ENCODE results near the gene PTPRE. TPM values are rescaled to one million over a fixed set of nuclear protein-coding genes. Genes with fewer than 3 reads are reported as not detected.

Gene PTPRE
- total and polyA plus RNA-seq, 10 of the 15 experiments (the other 5 are each of a cell fraction or from before 2014, with no cell fraction given): 2.9 to 7.6 (median 5.8) TPM

DNA sequence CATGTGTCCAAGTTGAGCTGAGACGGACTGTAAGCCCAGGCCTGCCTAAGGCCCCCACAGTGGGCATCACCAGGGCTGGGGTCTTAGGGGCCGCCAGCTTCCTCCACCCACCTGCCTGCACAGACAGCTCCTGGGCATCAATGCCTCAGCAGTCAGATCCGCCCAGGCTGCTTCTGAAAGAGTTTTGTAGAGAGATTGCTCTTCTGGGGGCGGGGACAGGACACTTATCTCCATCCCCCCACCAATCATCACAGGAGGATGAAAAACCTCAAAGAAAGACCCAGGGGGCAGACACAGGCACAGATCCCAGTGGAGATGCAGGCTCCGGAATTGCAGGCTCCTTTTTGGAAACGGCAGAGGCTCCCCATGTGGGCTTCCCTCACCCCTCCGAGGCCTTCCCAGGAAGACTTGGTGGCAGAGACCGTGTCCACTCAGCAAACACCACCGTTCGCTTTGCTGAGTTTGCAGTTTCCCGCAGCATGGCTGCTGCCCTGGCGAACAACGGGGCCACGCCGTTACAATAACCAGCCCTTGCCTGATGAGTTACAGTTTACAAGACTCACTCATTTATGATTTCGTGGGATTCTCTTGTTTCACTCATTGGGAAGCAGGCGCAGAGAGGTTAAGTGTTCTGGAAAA is 122.9 kb downstream of the PTPRE start:
- no peaks in the 10 kb centered on the region for H3K9me3 ChIP-seq (replicated peaks; ENCODE audit: control insufficient read depth, insufficient read depth, low read length)
- no peaks in the 10 kb centered on the region; a peak in 3 of 4 replicates for H3K27me3 ChIP-seq (replicated peaks in 1 of 2; ENCODE audit: control insufficient read depth in 2 of 2, insufficient read depth in 2 of 2, low read length in 1 of 2)
- no peak overlapping the region for H3K4me3 ChIP-seq
- SMC1A ChIA-PET (ENCODE audit: uncharacterized antibody, unreplicated experiment): no interaction called here
- no peaks in the 10 kb centered on the region for H3K4me1 ChIP-seq (ENCODE audit: control insufficient read depth, insufficient read depth, low read length)
- H3K4me2 ChIP-seq (ENCODE audit: control insufficient read depth, insufficient read depth): no peak overlapping the region
- intact Hi-C loops (cut with micrococcal nuclease; ENCODE audit: unreplicated experiment): no loop called here
- H3K36me3 ChIP-seq (ENCODE audit: control insufficient read depth in 2 of 2, insufficient read depth in 2 of 2, low read length in 1 of 2): no peaks in the 10 kb centered on the region
- POLR2A ChIA-PET: no interaction called here
- CTCF ChIA-PET: interaction anchor here (1.6 kb wide), 1 partner anchor 39 kb away, joined by 3 read pairs; no protein-coding TSS in a partner anchor
- no peaks in the 10 kb centered on the region for H3K79me2 ChIP-seq (ENCODE audit: control insufficient read depth, insufficient read depth, low read length)
- H2AFZ ChIP-seq (ENCODE audit: control insufficient read depth, low read depth, low read length): no peak overlapping the region
- H3K27ac ChIP-seq (ENCODE audit: control insufficient read depth, insufficient read depth): no peak overlapping the region
- 46% methylated on average over 17 of the region's 17 CpGs for WGBS (ENCODE audit: insufficient coverage, insufficient replicate concordance, low lambda C conversion rate, missing lambda C conversion rate)
- H3K9ac ChIP-seq (ENCODE audit: control insufficient read depth, insufficient read depth, low read length): no peak overlapping the region
- FAIRE-seq: no peak
- no peaks in the 10 kb centered on the region for H4K20me1 ChIP-seq (ENCODE audit: control insufficient read depth, insufficient read depth)
- BruUV-seq (replicated peaks): no TSS peak
- in situ Hi-C loops (cut with MboI): loop anchor here (5.0 kb wide), 1 partner anchor 42 kb away; no protein-coding TSS in a partner anchor
- RAD21 ChIA-PET (ENCODE audit: unreplicated experiment): no interaction called here
- no peak for ATAC-seq
- DNase-seq (ENCODE audit: low read depth, low spot score): no peak
- TF ChIP-seq, protein P1, sequence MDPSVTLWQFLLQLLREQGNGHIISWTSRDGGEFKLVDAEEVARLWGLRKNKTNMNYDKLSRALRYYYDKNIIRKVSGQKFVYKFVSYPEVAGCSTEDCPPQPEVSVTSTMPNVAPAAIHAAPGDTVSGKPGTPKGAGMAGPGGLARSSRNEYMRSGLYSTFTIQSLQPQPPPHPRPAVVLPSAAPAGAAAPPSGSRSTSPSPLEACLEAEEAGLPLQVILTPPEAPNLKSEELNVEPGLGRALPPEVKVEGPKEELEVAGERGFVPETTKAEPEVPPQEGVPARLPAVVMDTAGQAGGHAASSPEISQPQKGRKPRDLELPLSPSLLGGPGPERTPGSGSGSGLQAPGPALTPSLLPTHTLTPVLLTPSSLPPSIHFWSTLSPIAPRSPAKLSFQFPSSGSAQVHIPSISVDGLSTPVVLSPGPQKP (IDR thresholded peaks at IDR 0.05; ENCODE audit: low read depth, low read length): no peak
- TF ChIP-seq, protein P2, sequence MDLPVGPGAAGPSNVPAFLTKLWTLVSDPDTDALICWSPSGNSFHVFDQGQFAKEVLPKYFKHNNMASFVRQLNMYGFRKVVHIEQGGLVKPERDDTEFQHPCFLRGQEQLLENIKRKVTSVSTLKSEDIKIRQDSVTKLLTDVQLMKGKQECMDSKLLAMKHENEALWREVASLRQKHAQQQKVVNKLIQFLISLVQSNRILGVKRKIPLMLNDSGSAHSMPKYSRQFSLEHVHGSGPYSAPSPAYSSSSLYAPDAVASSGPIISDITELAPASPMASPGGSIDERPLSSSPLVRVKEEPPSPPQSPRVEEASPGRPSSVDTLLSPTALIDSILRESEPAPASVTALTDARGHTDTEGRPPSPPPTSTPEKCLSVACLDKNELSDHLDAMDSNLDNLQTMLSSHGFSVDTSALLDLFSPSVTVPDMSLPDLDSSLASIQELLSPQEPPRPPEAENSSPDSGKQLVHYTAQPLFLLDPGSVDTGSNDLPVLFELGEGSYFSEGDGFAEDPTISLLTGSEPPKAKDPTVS (IDR thresholded peaks at IDR 0.05; ENCODE audit: low read depth, low read length): no peak
- TF ChIP-seq MEF2B (IDR thresholded peaks at IDR 0.05; ENCODE audit: partially characterized antibody, poor library complexity, severe bottlenecking) (no peak), CREM (IDR thresholded peaks at IDR 0.05; ENCODE audit: low read depth) (no peak), NFYA (IDR thresholded peaks at IDR 0.05; ENCODE audit: borderline replicate concordance, low read depth, low read length) (no peak), EGR1 (IDR thresholded peaks at IDR 0.05; ENCODE audit: borderline replicate concordance in 1 of 2, low read depth in 2 of 2, low read length in 2 of 2) (no peak), ZNF217 (IDR thresholded peaks at IDR 0.05) (no peak)
- TF ChIP-seq, protein P3, sequence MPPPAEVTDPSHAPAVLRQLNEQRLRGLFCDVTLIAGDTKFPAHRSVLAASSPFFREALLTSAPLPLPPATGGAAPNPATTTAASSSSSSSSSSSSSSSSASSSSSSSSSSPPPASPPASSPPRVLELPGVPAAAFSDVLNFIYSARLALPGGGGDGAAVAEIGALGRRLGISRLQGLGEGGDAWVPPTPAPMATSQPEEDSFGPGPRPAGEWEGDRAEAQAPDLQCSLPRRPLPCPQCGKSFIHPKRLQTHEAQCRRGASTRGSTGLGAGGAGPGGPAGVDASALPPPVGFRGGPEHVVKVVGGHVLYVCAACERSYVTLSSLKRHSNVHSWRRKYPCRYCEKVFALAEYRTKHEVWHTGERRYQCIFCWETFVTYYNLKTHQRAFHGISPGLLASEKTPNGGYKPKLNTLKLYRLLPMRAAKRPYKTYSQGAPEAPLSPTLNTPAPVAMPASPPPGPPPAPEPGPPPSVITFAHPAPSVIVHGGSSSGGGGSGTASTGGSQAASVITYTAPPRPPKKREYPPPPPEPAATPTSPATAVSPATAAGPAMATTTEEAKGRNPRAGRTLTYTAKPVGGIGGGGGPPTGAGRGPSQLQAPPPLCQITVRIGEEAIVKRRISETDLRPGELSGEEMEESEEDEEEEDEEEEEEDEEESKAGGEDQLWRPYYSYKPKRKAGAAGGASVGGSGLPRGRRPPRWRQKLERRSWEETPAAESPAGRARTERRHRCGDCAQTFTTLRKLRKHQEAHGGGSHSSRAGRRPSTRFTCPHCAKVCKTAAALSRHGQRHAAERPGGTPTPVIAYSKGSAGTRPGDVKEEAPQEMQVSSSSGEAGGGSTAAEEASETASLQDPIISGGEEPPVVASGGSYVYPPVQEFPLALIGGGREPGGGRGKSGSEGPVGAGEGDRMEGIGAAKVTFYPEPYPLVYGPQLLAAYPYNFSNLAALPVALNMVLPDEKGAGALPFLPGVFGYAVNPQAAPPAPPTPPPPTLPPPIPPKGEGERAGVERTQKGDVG (CRISPR knock-in tag; IDR thresholded peaks at IDR 0.05): no peak
- TF ChIP-seq, protein P4, sequence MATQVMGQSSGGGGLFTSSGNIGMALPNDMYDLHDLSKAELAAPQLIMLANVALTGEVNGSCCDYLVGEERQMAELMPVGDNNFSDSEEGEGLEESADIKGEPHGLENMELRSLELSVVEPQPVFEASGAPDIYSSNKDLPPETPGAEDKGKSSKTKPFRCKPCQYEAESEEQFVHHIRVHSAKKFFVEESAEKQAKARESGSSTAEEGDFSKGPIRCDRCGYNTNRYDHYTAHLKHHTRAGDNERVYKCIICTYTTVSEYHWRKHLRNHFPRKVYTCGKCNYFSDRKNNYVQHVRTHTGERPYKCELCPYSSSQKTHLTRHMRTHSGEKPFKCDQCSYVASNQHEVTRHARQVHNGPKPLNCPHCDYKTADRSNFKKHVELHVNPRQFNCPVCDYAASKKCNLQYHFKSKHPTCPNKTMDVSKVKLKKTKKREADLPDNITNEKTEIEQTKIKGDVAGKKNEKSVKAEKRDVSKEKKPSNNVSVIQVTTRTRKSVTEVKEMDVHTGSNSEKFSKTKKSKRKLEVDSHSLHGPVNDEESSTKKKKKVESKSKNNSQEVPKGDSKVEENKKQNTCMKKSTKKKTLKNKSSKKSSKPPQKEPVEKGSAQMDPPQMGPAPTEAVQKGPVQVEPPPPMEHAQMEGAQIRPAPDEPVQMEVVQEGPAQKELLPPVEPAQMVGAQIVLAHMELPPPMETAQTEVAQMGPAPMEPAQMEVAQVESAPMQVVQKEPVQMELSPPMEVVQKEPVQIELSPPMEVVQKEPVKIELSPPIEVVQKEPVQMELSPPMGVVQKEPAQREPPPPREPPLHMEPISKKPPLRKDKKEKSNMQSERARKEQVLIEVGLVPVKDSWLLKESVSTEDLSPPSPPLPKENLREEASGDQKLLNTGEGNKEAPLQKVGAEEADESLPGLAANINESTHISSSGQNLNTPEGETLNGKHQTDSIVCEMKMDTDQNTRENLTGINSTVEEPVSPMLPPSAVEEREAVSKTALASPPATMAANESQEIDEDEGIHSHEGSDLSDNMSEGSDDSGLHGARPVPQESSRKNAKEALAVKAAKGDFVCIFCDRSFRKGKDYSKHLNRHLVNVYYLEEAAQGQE (IDR thresholded peaks at IDR 0.05; ENCODE audit: low read depth, low read length): no peak
